ENCODE data around the gene TREM1.
"Not testable (repeated sequence)": the region's sequence is repeated elsewhere in the genome, so short reads cannot be mapped to it uniquely, and the experiment has no call there.

GRCh38 chr6:41297248-41297647, 10.8 kb upstream of the TREM1 start:
- TF ChIP-seq RARB (CRISPR knock-in tag; IDR thresholded peaks at IDR 0.05); OSR1 (CRISPR knock-in tag; IDR thresholded peaks at IDR 0.05); PATZ1 (CRISPR knock-in tag; IDR thresholded peaks at IDR 0.05; ENCODE audit: borderline replicate concordance); BACH2 (CRISPR knock-in tag; IDR thresholded peaks at IDR 0.05; ENCODE audit: borderline replicate concordance); TCF4 (CRISPR knock-in tag; IDR thresholded peaks at IDR 0.05; ENCODE audit: borderline replicate concordance); ZNF8 (CRISPR knock-in tag; IDR thresholded peaks at IDR 0.05); ARNTL (CRISPR knock-in tag; IDR thresholded peaks at IDR 0.05; ENCODE audit: borderline replicate concordance, low read depth); ZFP30 (CRISPR knock-in tag; IDR thresholded peaks at IDR 0.05): not testable (repeated sequence)
- TF ChIP-seq, protein P1, sequence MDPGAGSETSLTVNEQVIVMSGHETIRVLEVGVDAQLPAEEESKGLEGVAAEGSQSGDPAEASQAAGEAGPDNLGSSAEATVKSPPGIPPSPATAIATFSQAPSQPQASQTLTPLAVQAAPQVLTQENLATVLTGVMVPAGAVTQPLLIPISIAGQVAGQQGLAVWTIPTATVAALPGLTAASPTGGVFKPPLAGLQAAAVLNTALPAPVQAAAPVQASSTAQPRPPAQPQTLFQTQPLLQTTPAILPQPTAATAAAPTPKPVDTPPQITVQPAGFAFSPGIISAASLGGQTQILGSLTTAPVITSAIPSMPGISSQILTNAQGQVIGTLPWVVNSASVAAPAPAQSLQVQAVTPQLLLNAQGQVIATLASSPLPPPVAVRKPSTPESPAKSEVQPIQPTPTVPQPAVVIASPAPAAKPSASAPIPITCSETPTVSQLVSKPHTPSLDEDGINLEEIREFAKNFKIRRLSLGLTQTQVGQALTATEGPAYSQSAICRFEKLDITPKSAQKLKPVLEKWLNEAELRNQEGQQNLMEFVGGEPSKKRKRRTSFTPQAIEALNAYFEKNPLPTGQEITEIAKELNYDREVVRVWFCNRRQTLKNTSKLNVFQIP (CRISPR knock-in tag; IDR thresholded peaks at IDR 0.05; ENCODE audit: borderline replicate concordance, low read depth), result not testable (repeated sequence)
